NK-92 (cell line): ENCODE measurements around the gene ZNF892.
"Not testable (repeated sequence)": the region's sequence is repeated elsewhere in the genome, so short reads cannot be mapped to it uniquely, and the experiment has no call there.

Experiments
- DNase-seq: peaks from one replicate; lab custom pipeline; 2025; ENCODE audit not compliant: unreplicated experiment; lab: John Stamatoyannopoulos, UW

The ZNF892 gene

GRCh38 chr2:95225658-95226057 is 18.3 kb downstream of the ZNF892 start:
- no peak for DNase-seq

GRCh38 chr2:95231723-95232122 is 24.4 kb downstream of the ZNF892 start:
- DNase-seq = no peak

GRCh38 chr2:95232232-95232631 is 24.9 kb downstream of the ZNF892 start:
- DNase-seq = no peak

GRCh38 chr2:95234286-95234785 is 27.0 kb downstream of the ZNF892 start:
- DNase-seq = no peak

GRCh38 chr2:95234816-95235215 is 27.5 kb downstream of the ZNF892 start:
- no peak for DNase-seq

GRCh38 chr2:95238131-95238530 is 30.8 kb downstream of the ZNF892 start:
- DNase-seq = no peak

- no peak for DNase-seq
Observed at GRCh38 chr2:95240091-95240490, 32.8 kb downstream of the ZNF892 start.

GRCh38 chr2:95240556-95240955 is 33.2 kb downstream of the ZNF892 start:
- no peak for DNase-seq

GRCh38 chr2:95242084-95242483 is 34.8 kb downstream of the ZNF892 start:
- not testable (repeated sequence) for DNase-seq
